Ammon's horn (tissue), 1 donor: ENCODE data around the gene UXS1.

Experiments
- DNase-seq: peaks from one replicate; pipeline ENCODE4 v3.0.0-alpha.2; 2016; ENCODE audit warnings: low spot score

The UXS1 gene

GRCh38 chr2:106044859-106045258 is 149.2 kb downstream of the UXS1 start:
- DNase-seq, result no peak

GRCh38 chr2:106044021-106044420 is 150.1 kb downstream of the UXS1 start:
- DNase-seq, result no peak
